Left lung (tissue), 10 donors: ENCODE results near the gene SEC16B. TPM values are rescaled to one million over a fixed set of nuclear protein-coding genes. Genes with fewer than 3 reads are reported as not detected.

Experiments
- ATAC-seq: fragments of 200-7000 bp; cut with Tn5 transposase; one replicate; pipeline ENCODE4 v1.9.1; 2020; ENCODE audit warnings: moderate library complexity
- DNase-seq, 4 donors: peaks; one replicate each; pipeline ENCODE4 v3.0.0-alpha.2; 2013 to 2020
- H3K27ac ChIP-seq, 2 donors: fragments of 200-600 bp; sonication (generic) in 1 of 2; one replicate each; pipeline versions ENCODE4 v1.5.0 to v1.8.0; 2020 to 2021
- H3K27me3 ChIP-seq, 2 donors: fragments of 200-600 bp; sonication (generic) in 1 of 2; one replicate each; pipeline versions ENCODE4 v1.5.0 to v1.8.0; 2020 to 2021
- H3K36me3 ChIP-seq, 2 donors: fragments of 200-600 bp; sonication (generic) in 1 of 2; one replicate each; pipeline versions ENCODE4 v1.5.0 to v1.8.0; 2020 to 2021
- H3K4me1 ChIP-seq, 2 donors: fragments of 200-600 bp; one replicate each; pipeline ENCODE4 v1.8.0; 2021
- H3K4me3 ChIP-seq, 2 donors: fragments of 200-600 bp; sonication (generic) in 1 of 2; one replicate each; pipeline versions ENCODE4 v1.5.0 to v1.8.0; 2020 to 2021; ENCODE audit warnings: mild to moderate bottlenecking in 1 of 2
- H3K9me3 ChIP-seq, 2 donors: fragments of 200-600 bp; sonication (generic) in 1 of 2; one replicate each; pipeline versions ENCODE4 v1.5.0 to v1.8.0; 2020 to 2021
- intact Hi-C, 2 donors: fragments of 100-400 bp; cut with DNase I; formaldehyde crosslinking; loops; one replicate each; pipeline versions ENCODE4 v1.11.2 to v1.14.2; 2022
- polyA plus RNA-seq, 6 donors: library from polyadenylated mRNA; unstranded; fragments of 120-200 nt; gene quantifications; one replicate each; pipeline ENCODE4 v1.2.1, GENCODE V29; 2013; ENCODE audit not compliant: insufficient read length in 6 of 6
- total RNA-seq, 2 donors: library from RNA; stranded (reverse); fragmentation: NEBNext Ultra II Directional; extraction: Animal tissue kit (Norgen Biotek cat#: 25700); gene quantifications; one replicate each; pipeline ENCODE4 v1.2.1, GENCODE V29; 2021
- TF ChIP-seq, protein P1 (sequence below), 2 donors: fragments of 200-600 bp; sonication (generic) in 1 of 2; IDR thresholded peaks; one replicate each; pipeline versions ENCODE4 v1.5.0 to v1.8.0; 2021; ENCODE audit warnings: antibody characterized with exemption in 2 of 2
- donor health status: DM: no; HTN: yes; CAD: no.
- donor health status: DM: no; HTN: no; CAD: no.

SEC16B gene
- total and polyA plus RNA-seq, 8 donors: 1.8 to 6.9 (median 3.9) TPM

DNA sequence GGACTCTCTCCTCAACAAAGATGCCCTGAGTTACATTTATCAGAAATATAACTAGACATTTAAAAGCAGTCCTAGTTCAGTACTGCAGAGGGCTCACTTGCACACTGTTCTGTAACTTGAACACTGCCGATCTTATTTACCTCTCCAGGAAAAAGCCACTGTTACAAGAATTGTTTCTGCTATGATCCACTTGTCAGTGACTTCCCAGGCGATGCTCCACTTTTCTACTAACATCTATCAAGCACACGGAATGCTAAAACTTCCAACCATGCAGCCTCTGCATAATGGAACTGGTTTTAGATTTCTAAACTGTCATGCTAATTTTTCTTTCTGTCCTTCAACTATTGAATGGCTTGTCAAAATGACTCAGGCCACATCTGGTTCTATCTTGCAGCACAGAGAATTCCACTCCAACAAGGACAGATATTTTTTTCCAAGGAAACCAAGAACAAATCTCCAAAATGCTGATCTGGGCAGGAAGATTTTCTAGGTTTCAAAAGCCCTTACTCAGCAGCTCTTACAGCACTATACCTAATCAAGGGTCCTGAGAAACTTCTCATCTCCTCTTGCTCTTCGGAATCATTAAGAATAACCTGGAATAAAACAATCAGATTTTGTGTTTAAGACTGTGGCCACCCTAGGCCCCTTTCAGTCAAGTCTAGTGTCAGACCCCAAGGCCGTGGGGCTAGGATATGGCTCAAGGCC is 9.9 kb downstream of the SEC16B start:
- H3K4me3 ChIP-seq: no peak overlapping the region
- no peaks in the 10 kb centered on the region for H3K9me3 ChIP-seq
- TF ChIP-seq, protein P1, sequence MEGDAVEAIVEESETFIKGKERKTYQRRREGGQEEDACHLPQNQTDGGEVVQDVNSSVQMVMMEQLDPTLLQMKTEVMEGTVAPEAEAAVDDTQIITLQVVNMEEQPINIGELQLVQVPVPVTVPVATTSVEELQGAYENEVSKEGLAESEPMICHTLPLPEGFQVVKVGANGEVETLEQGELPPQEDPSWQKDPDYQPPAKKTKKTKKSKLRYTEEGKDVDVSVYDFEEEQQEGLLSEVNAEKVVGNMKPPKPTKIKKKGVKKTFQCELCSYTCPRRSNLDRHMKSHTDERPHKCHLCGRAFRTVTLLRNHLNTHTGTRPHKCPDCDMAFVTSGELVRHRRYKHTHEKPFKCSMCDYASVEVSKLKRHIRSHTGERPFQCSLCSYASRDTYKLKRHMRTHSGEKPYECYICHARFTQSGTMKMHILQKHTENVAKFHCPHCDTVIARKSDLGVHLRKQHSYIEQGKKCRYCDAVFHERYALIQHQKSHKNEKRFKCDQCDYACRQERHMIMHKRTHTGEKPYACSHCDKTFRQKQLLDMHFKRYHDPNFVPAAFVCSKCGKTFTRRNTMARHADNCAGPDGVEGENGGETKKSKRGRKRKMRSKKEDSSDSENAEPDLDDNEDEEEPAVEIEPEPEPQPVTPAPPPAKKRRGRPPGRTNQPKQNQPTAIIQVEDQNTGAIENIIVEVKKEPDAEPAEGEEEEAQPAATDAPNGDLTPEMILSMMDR (IDR thresholded peaks at IDR 0.05): no peak
- no peak for ATAC-seq
- H3K27ac ChIP-seq: no peak overlapping the region
- H3K36me3 ChIP-seq: peaks cover 0 to 17% of the 10 kb centered on the region in 2 donors
- intact Hi-C loops: no loop called here
- peak in 1 of 4 donors; percentile 20 for DNase-seq
- no peaks in the 10 kb centered on the region for H3K4me1 ChIP-seq
- H3K27me3 ChIP-seq: no peaks in the 10 kb centered on the region

DNA sequence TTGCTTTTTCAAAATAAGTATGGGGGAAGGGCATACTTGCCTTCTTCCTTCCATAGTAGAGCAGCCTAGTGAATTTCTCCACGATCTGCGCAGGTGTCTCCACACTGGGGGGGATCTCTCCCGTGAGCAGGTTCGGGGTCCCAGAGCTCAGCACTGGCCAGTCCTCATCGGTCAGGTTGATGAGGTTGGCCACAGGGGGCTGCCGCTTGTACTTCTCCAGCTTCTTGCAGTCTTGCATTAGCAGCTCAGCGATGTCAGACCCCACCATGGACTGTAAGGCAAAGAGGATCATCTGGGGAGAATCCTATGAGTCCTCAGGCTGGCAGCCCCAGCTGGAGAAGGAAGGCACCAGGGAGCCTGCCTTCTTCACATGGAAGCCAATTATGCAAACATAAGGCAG is 11.8 kb downstream of the SEC16B start:
- TF ChIP-seq, protein P1 (IDR thresholded peaks at IDR 0.05): no peak
- Histone ChIP-seq H3K4me1 (no peaks in the 10 kb centered on the region), H3K27ac (no peak overlapping the region), H3K36me3 (peaks cover 0 to 4% of the 10 kb centered on the region in 2 donors), H3K27me3 (no peaks in the 10 kb centered on the region), H3K4me3 (no peak overlapping the region), H3K9me3 (no peaks in the 10 kb centered on the region)
- ATAC-seq (no peak), DNase-seq (no peak)
- intact Hi-C loops: no loop called here

DNA sequence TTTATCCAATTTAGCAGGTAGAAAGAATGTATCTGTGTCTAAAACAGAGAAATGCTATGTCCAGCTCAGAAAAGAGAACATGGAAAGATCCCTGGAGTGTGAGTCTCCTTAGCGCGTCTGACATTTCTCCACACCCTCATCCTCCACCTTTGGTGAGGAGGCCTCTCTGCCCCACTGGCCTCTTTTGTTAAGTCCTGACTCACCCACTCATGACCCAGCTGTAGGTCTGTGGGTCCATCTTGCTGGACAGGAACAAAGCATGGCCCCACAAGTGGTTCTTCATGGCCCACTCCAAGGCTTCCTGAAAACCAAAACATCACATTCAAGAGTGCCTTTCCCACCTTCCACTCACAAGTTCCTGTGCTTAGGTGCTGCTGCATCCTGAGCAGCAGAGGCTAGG is 15.8 kb downstream of the SEC16B start:
- no peaks in the 10 kb centered on the region for H3K4me1 ChIP-seq
- no peak overlapping the region for H3K4me3 ChIP-seq
- TF ChIP-seq, protein P1 (IDR thresholded peaks at IDR 0.05): no peak
- no peaks in the 10 kb centered on the region for H3K36me3 ChIP-seq
- DNase-seq (no peak), ATAC-seq (peak; percentile 62)
- no peaks in the 10 kb centered on the region for H3K27me3 ChIP-seq
- H3K27ac ChIP-seq: no peak overlapping the region
- intact Hi-C loops: no loop called here
- no peaks in the 10 kb centered on the region for H3K9me3 ChIP-seq

DNA sequence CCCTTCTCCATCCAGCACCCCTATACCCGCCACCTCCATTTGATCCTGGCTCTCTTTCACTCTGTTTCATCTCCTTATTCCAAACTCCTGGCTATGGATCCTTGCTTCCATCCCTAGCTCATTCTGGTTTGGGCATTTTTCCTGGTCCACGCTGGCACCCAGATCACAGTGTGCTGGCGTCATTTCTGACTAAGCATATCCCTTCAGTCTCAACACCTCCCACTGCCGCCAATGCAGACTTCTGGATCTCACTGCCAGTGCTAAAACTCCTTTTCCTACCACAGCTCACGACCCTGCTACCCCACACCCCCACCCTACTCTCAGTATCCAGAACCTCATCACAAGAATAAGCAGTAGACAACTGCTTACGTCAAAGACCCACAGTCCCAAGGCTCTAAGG is 16.3 kb downstream of the SEC16B start:
- H3K9me3 ChIP-seq: no peaks in the 10 kb centered on the region
- no peaks in the 10 kb centered on the region for H3K36me3 ChIP-seq
- no peaks in the 10 kb centered on the region for H3K4me1 ChIP-seq
- TF ChIP-seq, protein P1 (IDR thresholded peaks at IDR 0.05): no peak
- no peak overlapping the region for H3K27ac ChIP-seq
- ATAC-seq: no peak
- intact Hi-C loops: no loop called here
- DNase-seq: no peak
- H3K27me3 ChIP-seq: no peaks in the 10 kb centered on the region
- no peak overlapping the region for H3K4me3 ChIP-seq

DNA sequence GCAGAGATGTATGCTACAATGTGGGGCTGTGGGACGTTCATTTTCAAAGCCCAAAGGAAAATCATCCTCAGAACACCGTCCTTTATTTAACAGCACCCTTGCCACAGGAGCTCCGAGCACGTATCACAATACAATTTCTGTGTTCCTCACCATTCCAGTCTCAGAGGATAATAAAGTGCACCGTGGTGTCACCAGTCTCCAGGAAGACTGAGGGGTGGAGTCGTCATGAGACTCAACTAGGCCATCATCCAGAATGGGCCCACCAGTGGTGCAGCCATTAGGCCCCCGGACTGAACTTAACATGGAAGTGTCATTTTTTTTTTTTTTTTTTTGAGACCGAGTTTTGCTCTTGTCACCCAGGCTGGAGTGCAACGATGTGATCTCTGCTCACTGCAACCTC is 17.2 kb downstream of the SEC16B start:
- H3K27ac ChIP-seq: no peak overlapping the region
- intact Hi-C loops: no loop called here
- TF ChIP-seq, protein P1 (IDR thresholded peaks at IDR 0.05): no peak
- no peak overlapping the region for H3K4me3 ChIP-seq
- no peaks in the 10 kb centered on the region for H3K4me1 ChIP-seq
- H3K9me3 ChIP-seq: no peaks in the 10 kb centered on the region
- H3K36me3 ChIP-seq: no peaks in the 10 kb centered on the region
- no peaks in the 10 kb centered on the region for H3K27me3 ChIP-seq
- no peak for ATAC-seq
- DNase-seq: no peak
